Endothelial cell of umbilical vein (primary cell): ENCODE data around the gene SOX5. TPM values are rescaled to one million over a fixed set of nuclear protein-coding genes. Genes with fewer than 3 reads are reported as not detected.

ENCODE experiments used
- BruUV-seq: library from RNA; stranded (reverse); fragments of 400-500 nt; replicated peaks from 2 replicates; lab custom pipeline; 2021; lab: Mats Ljungman, UMichigan
- CTCF ChIA-PET: fragments of 300-600, 350-600 bp; sonication (Branson Sonifier 250); formaldehyde crosslinking; loops from one replicate; lab custom pipeline; 2021; ENCODE audit warnings: antibody characterized with exemption, inconsistent platforms; lab: Charles Lee
- POLR2A ChIA-PET: fragments of 300-600, 350-600 bp; sonication (Branson Sonifier 250); formaldehyde crosslinking; loops from one replicate; lab custom pipeline; 2021; ENCODE audit warnings: antibody characterized with exemption, inconsistent platforms; lab: Charles Lee
- DNase-seq: peaks from one replicate; pipeline ENCODE4 v3.0.0-alpha.2; 2011; ENCODE audit warnings: low read depth, low spot score
- FAIRE-seq: peaks from 2 replicates; lab custom pipeline; 2011; peaks lifted over from hg19 to GRCh38; lab: Jason Lieb, UNC
- H2AFZ ChIP-seq: 2 replicates; pipeline ENCODE4 v1.6.0; 2012; ENCODE audit warnings: low read depth, low read length, control low read depth, inconsistent platforms
- H3K27ac ChIP-seq: 2 replicates; pipeline ENCODE4 v1.5.1; 2011; ENCODE audit warnings: low read depth, mild to moderate bottlenecking, control low read depth, low read length, moderate library complexity; ENCODE audit not compliant: insufficient read depth
- H3K27me3 ChIP-seq, 2 experiments: 2 replicates each; pipeline versions ENCODE4 v1.6.0 to v1.6.1; 2011; ENCODE audit warnings: low read length in 2 of 2, mixed read lengths in 1 of 2; ENCODE audit not compliant: control insufficient read depth in 2 of 2, insufficient read depth in 2 of 2
- H3K36me3 ChIP-seq, 2 experiments: 2 replicates in 1 of 2; 3 replicates in 1 of 2; pipeline ENCODE4 v1.5.1; 2011; ENCODE audit warnings: low read length in 2 of 2, mild to moderate bottlenecking in 1 of 2, moderate library complexity in 1 of 2; ENCODE audit not compliant: control insufficient read depth in 2 of 2, insufficient read depth in 2 of 2; ENCODE audit errors: extremely low read depth in 1 of 2
- H3K4me1 ChIP-seq: 3 replicates; pipeline ENCODE4 v1.5.1; 2011; ENCODE audit warnings: mild to moderate bottlenecking, low read length; ENCODE audit not compliant: control insufficient read depth, insufficient read depth; ENCODE audit errors: extremely low read depth
- H3K4me2 ChIP-seq: 2 replicates; pipeline ENCODE4 v1.6.1; 2011; ENCODE audit warnings: low read length, control low read depth, mixed read lengths; ENCODE audit not compliant: insufficient read depth
- H3K4me3 ChIP-seq, 3 experiments: fragments of 200-600 bp in 1 of 3; sonication (generic), shearing (Covaris generic) in 1 of 3; replicated peaks in 1 of 3; 2 replicates each; pipeline ENCODE4 v1.5.1; 2011 to 2016; ENCODE audit warnings: control low read depth in 3 of 3, low read length in 3 of 3, mild to moderate bottlenecking in 2 of 3, inconsistent platforms in 1 of 3, low read depth in 1 of 3, moderate library complexity in 1 of 3; ENCODE audit not compliant: insufficient read depth in 1 of 3
- H3K79me2 ChIP-seq: 2 replicates; pipeline ENCODE4 v1.6.0; 2012; ENCODE audit warnings: low read length, inconsistent platforms; ENCODE audit not compliant: control insufficient read depth, insufficient read depth
- H3K9ac ChIP-seq: replicated peaks from 2 replicates; pipeline ENCODE3; 2011; ENCODE audit warnings: low read length, control low read depth; ENCODE audit not compliant: insufficient read depth; ENCODE audit errors: extremely low read depth
- H3K9me1 ChIP-seq: replicated peaks from 3 replicates; pipeline ENCODE4 v1.6.0; 2011; ENCODE audit warnings: mild to moderate bottlenecking, low read length; ENCODE audit not compliant: control insufficient read depth, insufficient read depth; ENCODE audit errors: extremely low read depth
- H3K9me3 ChIP-seq: replicated peaks from 2 replicates; pipeline ENCODE4 v1.5.1; 2012; ENCODE audit warnings: low read length, inconsistent platforms; ENCODE audit not compliant: control insufficient read depth, insufficient read depth
- H4K20me1 ChIP-seq: replicated peaks from 2 replicates; pipeline ENCODE3; 2011; ENCODE audit warnings: mild to moderate bottlenecking, low read length; ENCODE audit not compliant: control insufficient read depth, insufficient read depth; ENCODE audit errors: extremely low read depth
- CTCF ChIP-seq, 2 donors: IDR thresholded peaks; 1 replicate in 1 of 2; 2 replicates in 1 of 2; pipeline ENCODE4 v1.5.1; 2011; ENCODE audit warnings: low read length in 2 of 2, mild to moderate bottlenecking in 2 of 2, moderate library complexity in 2 of 2, control low read depth in 1 of 2, inconsistent platforms in 1 of 2, low read depth in 1 of 2; ENCODE audit not compliant: insufficient read depth in 1 of 2; ENCODE audit errors: extremely low read depth in 1 of 2
- EZH2 ChIP-seq: IDR thresholded peaks from 2 replicates; pipeline ENCODE4 v1.6.1; 2012; ENCODE audit warnings: borderline replicate concordance, low read depth, mild to moderate bottlenecking, moderate library complexity, low read length, inconsistent platforms; ENCODE audit not compliant: severe bottlenecking
- FOS ChIP-seq: IDR thresholded peaks from 2 replicates; pipeline ENCODE4 v1.6.1; 2011; ENCODE audit warnings: mild to moderate bottlenecking, low read length, moderate library complexity, borderline replicate concordance; ENCODE audit not compliant: insufficient read depth
- JUN ChIP-seq: IDR thresholded peaks from 2 replicates; pipeline ENCODE4 v1.6.1; 2011; ENCODE audit warnings: borderline replicate concordance, low read depth; ENCODE audit not compliant: insufficient read length, insufficient read depth
- MAX ChIP-seq: IDR thresholded peaks from 2 replicates; pipeline ENCODE4 v1.6.1; 2011; ENCODE audit not compliant: insufficient read depth, insufficient read length
- MYC ChIP-seq: IDR thresholded peaks from one replicate; pipeline ENCODE4 v1.6.1; 2011; ENCODE audit warnings: mild to moderate bottlenecking, low read depth, low read length
- POLR2AphosphoS5 ChIP-seq: IDR thresholded peaks from 2 replicates; pipeline ENCODE4 v1.6.1; 2012; ENCODE audit warnings: low read depth, mild to moderate bottlenecking, control low read depth, low read length, moderate library complexity; ENCODE audit not compliant: insufficient read depth
- dilution Hi-C: fragments of 300-500 bp; cut with MboI; formaldehyde crosslinking; loops from one replicate; pipeline ENCODE4 v1.15.0; 2019; ENCODE audit warnings: low sequenced_read_pairs; ENCODE audit not compliant: extremely low pct_ligation_motif_present
- intact Hi-C: fragments of 100-400 bp; cut with micrococcal nuclease; formaldehyde crosslinking; loops from one replicate; pipeline ENCODE4 v1.10.0; 2022
- polyA plus RNA-seq, 4 experiments: library from polyadenylated mRNA; depleted of rRNA in 3 of 4; stranded (reverse) in 3 of 4; unstranded in 1 of 4; fragments of >200 nt; gene quantifications; 2 replicates each; pipeline versions ENCODE4 v1.2.1 to v1.2.3, GENCODE V29; 2011 to 2012; ENCODE audit warnings: missing spikeins in 1 of 4
- total RNA-seq: library from RNA; stranded (reverse); gene quantifications from 2 replicates; pipeline ENCODE4 v1.2.3, GENCODE V29; 2021

SOX5 gene
- total and polyA plus RNA-seq, 2 donors (not counting 3 experiments of a cell fraction or from before 2014, with no cell fraction given): 0.63 to 3.5 TPM

GRCh38 chr12:23729359-23729758, 220.1 kb downstream of the SOX5 start:
- dilution Hi-C loops (no loop called here), intact Hi-C loops (no loop called here)
- no peaks in the 10 kb centered on the region for H3K79me2 ChIP-seq
- peak; percentile 55 for DNase-seq
- H3K27ac ChIP-seq: peak overlapping the region; percentile 10
- H2AFZ ChIP-seq: no peak overlapping the region
- ChIA-PET POLR2A (no interaction called here), CTCF (no interaction called here)
- H3K36me3 ChIP-seq: no peaks in the 10 kb centered on the region
- H3K27me3 ChIP-seq: no peaks in the 10 kb centered on the region
- peaks cover 9% of the 10 kb centered on the region for H3K4me1 ChIP-seq
- no peaks in the 10 kb centered on the region for H3K9me1 ChIP-seq
- TF ChIP-seq FOS (no peak), MAX (no peak), MYC (no peak), POLR2AphosphoS5 (no peak), CTCF (IDR thresholded peaks at IDR 0.05; ENCODE audit: extremely low read depth in 1 of 2, insufficient read depth in 1 of 2, low read depth in 1 of 2, low read length in 2 of 2) (no peak), JUN (peak; percentile 74), EZH2 (no peak)
- no peak overlapping the region for H3K4me3 ChIP-seq
- no TSS peak for BruUV-seq
- no peaks in the 10 kb centered on the region for H3K9me3 ChIP-seq
- H4K20me1 ChIP-seq: no peaks in the 10 kb centered on the region
- H3K9ac ChIP-seq: no peak overlapping the region
- H3K4me2 ChIP-seq: peak overlapping the region; percentile 38
- peak; percentile 40 for FAIRE-seq
